ENCODE data around the gene C19orf25. TPM values are rescaled to one million over a fixed set of nuclear protein-coding genes. Genes with fewer than 3 reads are reported as not detected.
A peak's percentile ranks its signal among the peaks of the same experiment; 100 is the strongest.
"Not testable (repeated sequence)": the region's sequence is repeated elsewhere in the genome, so short reads cannot be mapped to it uniquely, and the experiment has no call there.

Gene C19orf25
- total RNA-seq, 2 donors from 2014 or later, result 16.2 to 17.3 TPM

DNA sequence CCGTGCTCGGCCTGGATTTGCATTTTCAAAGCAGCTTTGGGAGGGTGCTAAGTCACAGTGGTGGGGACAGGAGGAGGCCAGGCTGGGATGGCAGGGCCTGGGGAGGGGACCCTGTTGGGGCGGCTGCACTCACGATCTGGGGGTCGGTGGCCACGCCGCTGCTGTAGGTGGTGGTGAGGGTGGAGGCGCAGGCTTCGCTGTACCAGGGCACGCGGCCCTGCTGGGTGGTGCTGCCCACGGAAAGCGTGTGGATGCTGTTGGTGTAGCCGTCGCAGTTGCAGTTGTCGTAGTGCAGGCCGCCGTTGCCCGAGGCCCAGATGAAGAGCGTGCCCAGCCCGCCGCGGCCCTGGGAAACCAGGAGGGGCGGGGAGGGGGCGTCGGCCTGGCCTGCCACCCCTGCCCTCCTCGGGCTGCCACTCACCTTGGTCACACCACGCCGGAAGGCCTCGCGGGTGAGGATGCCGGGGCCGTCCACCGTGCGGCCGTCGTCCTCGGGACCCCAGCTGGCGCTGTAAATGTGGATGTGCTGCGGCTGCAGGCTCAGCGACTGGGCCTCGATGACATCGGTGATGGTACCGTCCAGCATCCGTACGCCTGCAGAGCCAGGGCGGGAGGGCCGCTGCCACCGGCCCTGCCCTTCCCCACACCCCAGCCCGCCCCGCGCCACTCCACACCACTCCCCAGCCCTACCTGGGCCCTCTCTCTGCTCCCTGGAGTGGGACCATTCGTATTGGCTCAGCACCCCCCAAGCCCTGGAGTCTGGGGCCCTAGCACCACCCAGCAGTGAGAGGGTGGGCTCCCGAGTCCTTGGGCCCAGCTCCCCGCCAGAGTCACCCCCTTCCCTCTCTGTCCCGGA is 7.9 kb upstream of the C19orf25 start:
- peak; percentile 76 for DNase-seq (ENCODE audit: low spot score)
- intact Hi-C loops (cut with DNase I), result no loop called here

DNA sequence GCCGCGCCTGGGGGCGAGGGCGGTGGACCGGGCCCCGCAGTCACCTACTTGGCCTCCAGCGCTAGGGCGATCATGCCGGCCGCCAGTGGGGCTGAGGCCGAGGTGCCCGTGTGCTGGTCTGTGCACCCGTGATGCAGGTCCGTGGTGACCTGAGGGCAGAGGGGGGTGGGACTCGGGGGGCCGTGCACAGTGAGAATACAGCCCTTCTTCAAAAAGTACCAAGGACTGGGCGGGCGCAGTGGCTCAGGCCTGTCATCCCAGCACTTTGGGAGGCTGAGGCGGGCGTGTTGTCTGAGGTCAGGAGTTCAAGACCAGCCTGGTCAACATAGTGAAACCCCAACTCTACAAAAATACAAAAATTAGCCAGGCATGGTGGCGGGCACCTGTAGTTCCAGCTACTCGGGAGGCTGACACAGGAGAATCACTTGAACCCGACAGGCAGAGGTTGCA is 5.0 kb upstream of the C19orf25 start:
- intact Hi-C loops (cut with DNase I), result no loop called here
- no peak for DNase-seq (ENCODE audit: low spot score)

DNA sequence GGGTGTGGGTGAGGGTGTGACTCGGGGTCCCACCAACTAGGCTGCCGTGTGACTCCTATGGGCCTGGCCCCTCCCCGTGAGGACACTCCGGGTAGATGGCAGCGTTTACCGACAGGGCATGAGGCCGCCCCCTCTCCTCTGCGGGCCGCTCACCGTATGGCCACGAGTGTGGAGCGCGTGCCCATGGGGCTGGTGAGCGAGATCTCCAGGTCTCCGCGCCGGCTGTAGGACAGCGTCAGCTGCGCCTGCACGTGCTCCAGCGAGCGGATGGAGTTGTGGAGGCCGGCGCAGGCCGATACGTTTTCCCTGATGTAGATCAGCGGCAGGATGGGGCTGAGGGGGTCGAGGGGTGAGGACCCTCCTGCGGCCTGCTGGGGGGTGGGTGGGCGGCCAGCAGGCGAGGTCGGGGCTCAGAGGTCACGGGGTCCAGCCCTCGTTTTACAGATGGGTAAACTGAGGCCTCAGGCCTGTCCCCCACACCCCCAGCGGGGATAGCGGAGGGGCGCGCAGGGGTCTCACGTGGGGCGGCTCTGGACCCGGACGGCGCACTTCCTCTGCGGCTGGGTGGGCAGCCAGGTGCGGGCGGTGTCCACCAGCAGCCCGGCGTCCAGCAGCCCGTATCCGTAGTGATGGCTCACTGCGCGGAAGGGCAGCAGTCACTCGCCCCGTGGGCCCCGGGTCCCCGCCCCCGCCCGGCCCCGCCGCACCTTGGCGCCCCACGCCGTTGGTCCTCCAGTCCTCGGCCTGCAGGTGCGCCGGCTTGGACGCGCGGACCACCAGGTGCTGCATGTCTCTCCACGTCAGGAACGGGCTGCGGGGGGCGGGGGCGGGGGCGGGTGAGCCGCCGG is 4.3 kb upstream of the C19orf25 start:
- DNase-seq (ENCODE audit: low spot score), result peak; percentile 78
- intact Hi-C loops (cut with DNase I), result no loop called here

DNA sequence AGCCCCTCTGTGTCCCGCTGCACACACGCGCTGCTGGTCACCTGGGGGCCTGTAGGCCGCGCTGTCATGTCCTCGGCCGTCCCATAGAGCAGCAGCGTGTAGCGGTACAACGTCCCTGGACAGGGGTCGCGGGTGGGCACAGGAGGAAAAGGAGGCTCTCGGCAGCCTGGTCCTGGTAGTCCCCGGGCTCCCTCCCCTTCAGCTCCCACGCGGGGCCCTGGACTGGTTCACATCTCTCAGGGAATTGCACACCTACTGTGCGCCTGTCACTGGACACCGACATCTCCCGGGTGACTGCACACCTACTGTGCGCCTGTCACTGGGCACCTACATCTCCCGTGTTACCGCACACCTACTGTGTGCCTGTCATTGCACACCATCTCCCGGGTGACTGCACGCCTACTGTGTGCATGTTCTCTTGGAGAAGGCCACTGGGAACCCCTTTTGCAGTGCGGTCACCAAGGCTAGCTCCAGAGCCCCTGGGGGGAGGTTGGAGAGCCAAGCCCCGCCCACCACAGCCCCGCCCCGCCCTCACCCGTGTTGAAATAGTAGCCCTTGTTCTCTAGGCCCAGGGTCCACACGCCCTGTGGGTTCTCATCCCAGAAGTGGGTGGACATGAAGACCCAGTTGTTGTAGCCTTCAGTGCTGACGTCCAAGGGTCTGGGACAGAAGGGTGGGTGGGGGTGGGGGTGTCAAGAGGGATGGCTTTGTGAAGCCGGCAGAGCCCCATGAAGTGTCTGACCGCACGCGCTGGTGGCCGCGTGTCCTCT is 3.5 kb upstream of the C19orf25 start:
- peak; percentile 80 for DNase-seq (ENCODE audit: low spot score)
- intact Hi-C loops (cut with DNase I), result loop anchor here in 1 of 2 donors (1.0 kb wide), 1 partner anchor 34 kb away; no protein-coding TSS in a partner anchor

DNA sequence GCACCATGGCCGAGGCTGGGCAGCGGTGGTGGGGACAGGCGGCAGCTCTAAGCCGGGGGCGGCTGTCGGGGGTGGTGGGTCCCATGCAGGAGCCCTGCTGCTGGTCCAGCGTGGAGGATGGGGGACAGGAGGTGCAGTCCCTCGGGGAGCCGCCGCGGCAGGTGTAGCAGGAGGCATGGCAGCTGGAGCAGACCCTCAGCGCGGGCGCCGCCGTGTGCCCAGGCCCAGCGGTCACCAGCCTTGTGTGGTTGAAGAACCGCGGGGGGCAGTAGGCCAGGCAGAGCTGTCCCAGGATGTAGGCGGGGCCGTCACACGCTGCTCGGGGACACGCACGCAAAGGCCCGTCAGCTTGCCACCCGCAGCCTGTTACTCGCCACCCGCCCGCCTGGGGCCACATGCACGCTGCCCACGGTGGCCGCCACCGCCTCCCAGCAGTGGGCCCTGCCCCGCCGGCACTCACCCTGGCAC is 2.9 kb upstream of the C19orf25 start:
- peak; percentile 78 for DNase-seq (ENCODE audit: low spot score)
- intact Hi-C loops (cut with DNase I), result loop anchor here in 1 of 2 donors (1.0 kb wide), 1 partner anchor 34 kb away; no protein-coding TSS in a partner anchor

DNA sequence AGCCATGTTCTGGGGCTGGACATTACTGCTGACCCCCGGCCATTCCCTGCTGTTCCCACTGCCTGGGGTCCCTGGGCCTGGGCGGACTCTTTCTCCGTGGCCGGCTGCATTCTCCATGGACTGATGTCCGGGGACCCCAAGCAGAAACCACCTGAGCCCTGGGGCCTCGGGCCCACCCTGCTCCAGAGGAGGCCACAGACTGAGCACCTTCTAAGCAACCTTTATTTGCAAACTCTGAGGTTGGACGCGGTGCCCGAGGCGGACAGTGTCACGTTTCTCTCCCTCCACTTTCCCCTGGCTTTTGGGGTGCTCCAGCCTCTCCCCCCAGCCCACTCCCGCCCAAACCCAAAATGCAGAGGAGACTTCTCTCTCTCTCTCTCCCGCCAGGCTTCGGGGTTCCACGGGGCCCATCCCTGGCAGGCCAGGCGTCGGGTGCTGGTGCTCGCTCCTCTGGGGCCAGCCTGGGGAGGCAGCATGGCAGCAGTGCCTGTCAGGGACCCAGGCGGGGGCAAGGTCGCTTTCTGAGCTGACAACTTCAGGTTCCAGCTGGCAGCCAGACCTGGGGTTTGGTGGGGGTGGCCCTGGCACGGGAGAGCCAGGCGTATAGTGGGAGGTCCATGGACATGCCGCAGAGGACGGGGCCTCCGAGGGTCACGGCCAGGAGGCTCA is 2.3 kb upstream of the C19orf25 start:
- peak; percentile 79 for DNase-seq (ENCODE audit: low spot score)
- intact Hi-C loops (cut with DNase I), result no loop called here

DNA sequence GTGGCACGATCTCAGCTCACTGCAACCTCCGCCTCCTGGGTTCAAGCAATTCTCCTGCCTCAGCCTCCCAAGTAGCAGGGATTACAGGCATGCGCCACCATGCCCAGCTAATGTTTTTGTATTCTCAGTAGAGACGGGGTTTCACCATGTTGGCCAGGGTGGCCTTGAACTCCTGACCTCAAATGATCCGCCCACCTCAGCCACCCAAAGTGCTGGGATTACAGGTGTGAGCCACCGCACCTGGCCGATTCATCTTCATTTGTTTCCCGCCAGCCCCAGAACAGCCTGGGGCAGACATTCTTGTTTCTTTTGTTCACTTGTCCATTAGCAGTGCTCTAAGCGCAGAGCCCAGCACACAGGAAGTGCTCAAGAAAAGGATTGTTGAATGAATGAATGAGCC is 2.0 kb downstream of the C19orf25 start:
- DNase-seq (ENCODE audit: low spot score); intact Hi-C loops (cut with DNase I): not testable (repeated sequence)

DNA sequence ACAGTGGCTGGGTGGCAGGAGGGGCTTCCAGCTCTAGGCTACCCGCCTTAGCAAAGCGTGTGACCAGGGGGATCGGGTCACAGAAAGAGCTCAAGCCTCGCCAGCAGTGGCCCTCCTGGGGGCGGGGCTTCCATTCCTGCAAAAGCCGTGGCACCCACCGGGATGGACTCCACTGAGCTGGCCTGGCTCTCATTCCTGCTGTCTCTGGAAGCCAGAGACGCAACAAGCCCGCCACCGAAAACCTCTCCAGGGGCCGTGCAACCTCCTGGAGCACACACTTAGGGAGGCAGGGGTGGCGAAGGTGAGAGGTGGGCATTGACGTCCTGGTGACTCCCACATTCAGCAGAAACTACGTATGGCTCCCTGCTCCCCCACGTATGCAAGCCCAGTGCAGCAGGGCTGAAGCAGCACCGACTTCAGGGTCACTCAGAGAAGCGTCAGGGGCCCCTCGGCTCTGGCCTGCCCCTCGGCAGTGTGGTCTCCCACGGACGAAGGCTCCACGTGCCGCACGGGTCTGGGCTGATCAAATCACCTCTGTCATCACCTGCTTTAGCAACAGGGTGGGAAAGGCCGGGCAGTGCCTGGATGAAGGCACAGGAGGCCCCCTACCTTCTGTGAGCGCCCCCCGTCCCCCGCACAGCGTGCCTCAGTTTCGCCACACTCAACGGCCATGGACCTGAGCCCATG is 3.1 kb downstream of the C19orf25 start:
- no peak for DNase-seq (ENCODE audit: low spot score)
- intact Hi-C loops (cut with DNase I), result no loop called here

DNA sequence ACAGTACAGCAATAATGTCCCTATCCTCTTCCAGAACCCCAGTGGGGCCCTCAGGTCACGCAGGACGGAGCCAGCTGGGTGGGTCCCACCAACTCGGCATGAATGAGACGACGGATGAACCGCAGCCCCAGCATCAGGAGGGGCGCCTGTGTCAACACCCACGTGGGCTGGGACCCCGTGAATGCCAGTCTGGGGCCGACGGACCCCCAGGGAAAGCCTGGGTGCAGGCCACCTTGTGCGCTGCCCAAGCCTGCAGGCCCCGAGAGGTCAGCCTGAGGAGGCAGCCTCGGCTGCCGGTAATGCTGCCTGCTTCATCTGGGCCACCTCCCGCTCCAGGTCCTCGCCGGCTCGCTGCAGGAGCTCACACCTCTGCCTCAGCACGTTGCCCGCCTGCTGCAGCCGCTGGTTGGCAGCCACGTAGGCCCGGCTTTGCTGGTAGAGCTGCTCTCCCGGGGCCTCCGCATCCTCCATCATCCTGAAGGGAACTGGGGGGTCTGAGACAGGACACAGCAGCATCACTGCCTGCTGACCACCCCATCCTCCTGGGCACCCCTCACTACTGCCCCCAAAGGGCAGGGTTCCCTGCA is 4.2 kb downstream of the C19orf25 start:
- intact Hi-C loops (cut with DNase I), result no loop called here
- no peak for DNase-seq (ENCODE audit: low spot score)

DNA sequence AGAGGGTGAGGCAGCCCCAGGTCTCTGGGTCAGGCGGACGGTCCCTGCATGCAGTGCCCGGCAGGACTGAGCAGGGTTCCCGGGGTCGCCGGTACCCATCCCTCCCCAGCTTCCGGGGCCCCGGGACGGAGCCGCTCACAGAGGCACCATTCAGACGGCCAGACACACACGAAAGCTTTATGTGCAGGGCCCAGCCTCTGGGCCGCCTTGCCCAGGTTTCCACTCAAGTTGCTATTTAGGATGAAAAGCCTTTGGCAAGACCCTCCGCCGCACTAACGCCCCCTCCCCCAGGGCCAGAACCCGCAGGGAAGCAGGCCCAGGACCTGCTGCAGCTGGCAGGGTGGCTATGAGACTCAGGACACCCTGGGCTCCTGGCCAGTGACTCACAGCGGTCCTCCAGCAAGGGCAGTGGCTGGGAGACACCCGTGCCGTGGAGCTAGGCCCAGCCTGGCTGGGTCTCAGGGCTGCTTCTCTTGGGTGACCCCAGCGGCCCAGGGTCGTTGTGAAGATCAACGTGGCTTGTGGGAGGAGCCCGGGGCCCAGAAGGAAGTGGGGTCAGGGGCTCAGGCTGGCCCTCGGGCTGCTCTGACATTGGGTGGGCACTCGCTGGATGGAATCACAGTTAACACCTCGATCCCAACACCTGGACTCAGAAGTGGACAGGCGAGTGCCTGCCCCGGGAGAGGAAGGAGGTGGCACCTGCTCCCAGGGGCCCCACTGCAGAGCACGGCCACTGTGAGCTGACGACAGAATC is 4.8 kb downstream of the C19orf25 start:
- DNase-seq (ENCODE audit: low spot score), result no peak
- intact Hi-C loops (cut with DNase I), result no loop called here

DNA sequence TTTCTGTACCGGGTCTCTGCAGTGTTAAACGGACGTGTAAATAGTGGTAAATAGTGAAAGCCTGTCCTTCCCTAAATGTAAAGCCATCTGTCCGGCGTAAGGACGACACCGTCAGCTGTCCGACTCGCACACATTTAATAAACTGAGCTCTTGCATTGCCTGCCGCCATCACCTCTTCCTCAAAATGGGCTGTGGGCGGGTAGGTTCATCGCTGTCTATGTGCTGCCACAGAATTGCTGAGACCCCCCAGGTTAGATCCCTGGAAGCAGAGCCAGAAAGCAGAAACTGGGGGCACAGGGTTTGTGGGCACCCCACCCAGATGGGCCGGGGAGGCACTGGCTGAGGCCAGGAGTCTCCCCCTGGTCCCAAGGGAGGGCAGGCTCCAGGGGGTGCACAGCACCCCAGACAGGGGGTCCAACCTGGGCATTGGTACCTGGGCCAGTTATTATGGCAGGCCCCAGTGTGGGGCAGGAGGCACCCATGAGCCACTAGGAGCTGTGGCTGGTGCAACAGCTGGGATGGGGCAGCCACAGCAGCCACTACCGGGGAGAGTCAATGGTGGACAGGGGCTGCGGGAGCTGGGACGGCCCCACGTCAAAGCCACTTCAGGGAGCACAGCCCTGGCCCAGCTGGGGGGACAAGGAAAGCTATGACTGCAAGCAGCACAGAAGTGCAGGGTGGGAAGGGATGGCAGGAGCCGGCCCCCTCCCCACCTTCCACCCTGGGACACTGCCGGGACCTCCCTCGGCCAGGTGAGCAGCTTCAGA is 5.7 kb downstream of the C19orf25 start:
- DNase-seq (ENCODE audit: low spot score), result no peak
- intact Hi-C loops (cut with DNase I), result no loop called here

DNA sequence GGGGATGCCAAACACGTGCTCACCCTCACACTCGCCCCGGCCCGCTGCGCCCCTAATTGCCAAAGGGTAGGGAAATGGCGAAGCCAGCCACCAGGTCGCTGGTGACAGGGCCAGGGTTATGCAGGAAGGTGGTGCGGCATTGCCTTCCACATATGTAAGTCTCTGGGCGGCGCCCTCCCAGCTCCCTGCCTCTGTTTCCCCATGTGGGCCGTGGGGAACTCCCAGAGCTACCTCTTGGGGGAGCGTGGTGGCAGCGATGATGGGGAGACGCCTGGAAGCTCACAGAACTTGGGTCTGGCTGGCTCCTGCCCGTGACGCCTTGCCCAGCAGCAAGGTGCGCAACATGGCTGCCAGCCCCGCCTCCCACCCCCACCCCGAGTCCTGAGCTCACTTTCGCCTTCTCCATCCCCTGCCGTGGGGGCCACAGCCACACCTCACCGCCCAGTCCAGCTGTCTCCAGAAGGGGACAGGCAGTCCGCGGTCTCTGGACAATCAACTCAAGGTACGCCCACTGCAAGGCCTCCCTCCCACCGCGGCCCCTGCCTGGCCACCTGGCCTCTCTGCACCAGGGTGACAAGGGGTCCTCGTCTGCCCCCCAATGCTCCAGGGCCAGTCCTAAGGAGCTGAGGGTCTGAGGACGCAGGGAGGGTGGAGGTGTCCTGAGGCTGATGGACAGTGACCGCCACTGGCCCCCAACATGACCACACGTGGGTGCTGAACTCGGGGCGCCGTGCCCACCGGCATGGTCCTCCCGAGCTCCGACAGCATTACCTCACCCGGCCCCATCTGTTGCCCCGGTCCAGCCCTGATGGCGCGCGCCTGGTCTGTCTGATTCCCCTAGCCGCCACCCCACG is 6.6 kb downstream of the C19orf25 start:
- intact Hi-C loops (cut with DNase I), result no loop called here
- no peak for DNase-seq (ENCODE audit: low spot score)

DNA sequence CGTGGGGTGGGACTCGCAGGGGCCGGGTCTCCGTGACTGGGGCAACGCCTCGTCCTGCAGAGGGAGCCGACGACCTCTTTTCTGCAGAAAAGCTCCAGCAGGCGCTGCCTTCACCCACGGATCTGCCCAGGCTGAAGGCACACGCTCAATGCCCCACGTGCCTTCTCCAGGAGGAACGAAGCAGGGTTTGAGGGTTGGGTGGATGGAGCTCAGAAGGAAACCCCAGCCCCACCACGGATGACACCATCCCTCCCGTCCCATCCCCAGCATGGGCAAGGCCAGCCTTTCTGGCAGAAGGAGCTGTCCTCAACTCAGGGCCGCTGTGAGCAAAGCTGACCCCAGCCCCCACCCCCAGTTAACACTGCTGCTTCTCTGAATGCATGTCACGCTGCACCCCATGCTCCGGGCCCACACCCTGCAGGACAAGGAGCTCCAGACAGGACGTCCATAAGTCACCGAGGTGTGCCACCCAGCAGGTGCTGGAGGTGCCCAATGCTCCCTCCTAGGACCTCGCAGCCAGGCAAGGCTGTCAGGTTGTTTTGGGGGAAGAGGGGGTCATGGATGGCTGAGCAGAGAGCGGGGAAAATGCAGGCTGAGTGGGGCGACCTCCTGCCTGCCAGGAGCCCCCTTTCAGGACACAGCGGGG is 7.4 kb downstream of the C19orf25 start:
- DNase-seq (ENCODE audit: low spot score), result no peak
- intact Hi-C loops (cut with DNase I), result no loop called here

DNA sequence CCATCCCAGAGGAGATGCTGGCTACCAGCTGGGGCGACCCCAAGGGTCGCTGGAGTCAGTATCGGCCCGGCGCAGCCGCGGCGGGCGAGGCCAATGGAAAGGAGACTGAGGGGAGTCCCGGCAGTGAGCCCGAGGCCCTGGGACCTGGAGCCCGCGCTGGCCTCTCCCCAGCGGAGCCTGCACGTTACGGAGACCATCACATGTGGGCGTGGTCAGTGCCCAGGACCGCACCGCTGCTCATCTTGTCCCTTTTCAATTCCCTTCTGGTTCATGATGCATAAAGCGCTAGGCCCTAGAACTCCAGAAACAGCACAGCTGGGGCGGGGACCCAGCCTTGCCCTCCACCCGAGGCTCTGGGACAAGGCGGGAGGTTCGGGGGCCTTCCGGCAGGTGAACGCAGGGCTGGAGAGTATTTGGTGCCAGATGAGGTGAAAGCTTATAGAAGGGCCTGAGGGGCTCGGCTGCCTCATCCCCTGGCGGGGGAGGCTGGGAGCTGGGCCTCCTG is 8.0 kb downstream of the C19orf25 start:
- intact Hi-C loops (cut with DNase I), result no loop called here
- DNase-seq (ENCODE audit: low spot score), result no peak
